GM12878 (cell line): ENCODE data around the gene ARHGEF17. TPM values are rescaled to one million over a fixed set of nuclear protein-coding genes. Genes with fewer than 3 reads are reported as not detected.

ENCODE experiments used
- ATAC-seq: fragments of 200-7000 bp; cut with Tn5 transposase; 3 replicates; pipeline ENCODE4 v1.9.1; 2020; ENCODE audit warnings: mild to moderate bottlenecking, moderate library complexity
- BruUV-seq: library from RNA; stranded (reverse); fragments of 400-500 nt; replicated peaks from 2 replicates; lab custom pipeline; 2021; lab: Mats Ljungman, UMichigan
- CTCF ChIA-PET: fragments of 300-600 bp; sonication (Branson Sonifier 250); formaldehyde crosslinking; extraction: SDS; loops from one replicate; lab custom pipeline; 2021; ENCODE audit warnings: inconsistent platforms; lab: Yijun Ruan, JAX
- POLR2A ChIA-PET: fragments of 350-600 bp; formaldehyde crosslinking; extraction: SDS; loops from one replicate; lab custom pipeline; 2021; ENCODE audit warnings: inconsistent platforms; lab: Charles Lee
- RAD21 ChIA-PET: fragments of 300-600 bp; sonication (Branson Sonifier 250); formaldehyde crosslinking; loops from one replicate; lab custom pipeline; 2023; ENCODE audit warnings: antibody characterized with exemption; ENCODE audit not compliant: unreplicated experiment; lab: Charles Lee
- SMC1A ChIA-PET: fragments of 300-600 bp; sonication (Branson Sonifier 250); formaldehyde crosslinking; loops from one replicate; lab custom pipeline; 2023; ENCODE audit not compliant: unreplicated experiment, uncharacterized antibody; lab: Charles Lee
- DNase-seq: peaks from one replicate; pipeline ENCODE4 v3.0.0-alpha.2; 2011; ENCODE audit warnings: low read depth, low spot score
- FAIRE-seq: peaks from 3 replicates; lab custom pipeline; 2011; peaks lifted over from hg19 to GRCh38; lab: Jason Lieb, UNC
- H2AFZ ChIP-seq: 2 replicates; pipeline ENCODE4 v1.6.0; 2011; ENCODE audit warnings: low read depth, low read length, control low read depth; ENCODE audit not compliant: control insufficient read depth
- H3K27ac ChIP-seq: 2 replicates; pipeline ENCODE4 v1.5.1; 2011; ENCODE audit warnings: control low read depth; ENCODE audit not compliant: control insufficient read depth, insufficient read depth
- H3K27me3 ChIP-seq, 2 experiments: replicated peaks in 1 of 2; 2 replicates each; pipeline versions ENCODE4 v1.6.0 to v1.6.1; 2011; ENCODE audit warnings: low read length in 1 of 2; ENCODE audit not compliant: control insufficient read depth in 2 of 2, insufficient read depth in 2 of 2
- H3K36me3 ChIP-seq, 2 experiments: 2 replicates each; pipeline ENCODE4 v1.5.1; 2011; ENCODE audit warnings: low read length in 1 of 2; ENCODE audit not compliant: control insufficient read depth in 2 of 2, insufficient read depth in 2 of 2
- H3K4me1 ChIP-seq: 2 replicates; pipeline ENCODE4 v1.6.1; 2011; ENCODE audit warnings: mild to moderate bottlenecking, low read length, moderate library complexity, mixed read lengths; ENCODE audit not compliant: control insufficient read depth, insufficient read depth
- H3K4me2 ChIP-seq: 2 replicates; pipeline ENCODE4 v1.6.0; 2011; ENCODE audit warnings: control low read depth; ENCODE audit not compliant: control insufficient read depth, insufficient read depth
- H3K4me3 ChIP-seq: fragments of 200-600 bp; sonication (generic); 2 replicates; pipeline ENCODE4 v1.5.1; 2016
- H3K79me2 ChIP-seq: 2 replicates; pipeline ENCODE4 v1.6.0; 2011; ENCODE audit warnings: low read length; ENCODE audit not compliant: control insufficient read depth, insufficient read depth
- H3K9ac ChIP-seq: 2 replicates; pipeline ENCODE4 v1.8.0; 2011; ENCODE audit warnings: low read length, control low read depth, mixed read lengths; ENCODE audit not compliant: control insufficient read depth, insufficient read depth
- H3K9me3 ChIP-seq: replicated peaks from 3 replicates; pipeline ENCODE4 v1.5.1; 2011; ENCODE audit warnings: mild to moderate bottlenecking, low read length; ENCODE audit not compliant: control insufficient read depth, insufficient read depth
- H4K20me1 ChIP-seq: 2 replicates; pipeline ENCODE4 v1.6.0; 2011; ENCODE audit not compliant: control insufficient read depth, insufficient read depth
- CHD2 ChIP-seq: IDR thresholded peaks from 2 replicates; pipeline ENCODE4 v1.6.1; 2011; ENCODE audit warnings: low read depth, low read length, improper control_type of control experiment, borderline replicate concordance
- DPF2 ChIP-seq: fragments of 450-650 bp; IDR thresholded peaks from 2 replicates; pipeline ENCODE4 v1.6.1; 2017; ENCODE audit warnings: mild to moderate bottlenecking
- EZH2 ChIP-seq: IDR thresholded peaks from 2 replicates; pipeline ENCODE4 v1.6.1; 2012; ENCODE audit warnings: low read depth, mild to moderate bottlenecking, control low read depth, inconsistent platforms, low read length, borderline replicate concordance; ENCODE audit not compliant: control insufficient read depth
- FOXM1 ChIP-seq: IDR thresholded peaks from 2 replicates; pipeline ENCODE4 v1.6.1; 2012; ENCODE audit warnings: low read depth, mild to moderate bottlenecking, inconsistent platforms, low read length, moderate library complexity
- GABPA ChIP-seq: IDR thresholded peaks from 2 replicates; pipeline ENCODE4 v1.6.1; 2014; ENCODE audit warnings: antibody characterized with exemption, low read depth, mild to moderate bottlenecking, inconsistent platforms
- IKZF2 ChIP-seq, 2 experiments: fragments of 450-650 bp; IDR thresholded peaks; 2 replicates each; pipeline ENCODE4 v1.6.1; 2017; ENCODE audit warnings: mild to moderate bottlenecking in 2 of 2, moderate library complexity in 2 of 2
- JUND ChIP-seq: IDR thresholded peaks from 2 replicates; pipeline ENCODE4 v1.6.1; 2012; ENCODE audit warnings: low read depth, mild to moderate bottlenecking, low read length, improper control_type of control experiment, moderate library complexity
- KAT2A ChIP-seq: conservative IDR thresholded peaks from 2 replicates; pipeline ENCODE4 v1.6.1; 2011; ENCODE audit warnings: low read depth, low read length; ENCODE audit not compliant: control insufficient read depth
- LARP7 ChIP-seq: fragments of 450-650 bp; IDR thresholded peaks from 2 replicates; pipeline ENCODE4 v1.6.1; 2017; ENCODE audit warnings: mild to moderate bottlenecking
- NR2C2 ChIP-seq: IDR thresholded peaks from 2 replicates; pipeline ENCODE4 v1.6.1; 2011; ENCODE audit warnings: borderline replicate concordance, low read depth; ENCODE audit not compliant: control insufficient read depth, insufficient read length
- RELB ChIP-seq: fragments of 450-650 bp; IDR thresholded peaks from 2 replicates; pipeline ENCODE4 v1.6.1; 2017; ENCODE audit warnings: low read depth, mild to moderate bottlenecking, moderate library complexity
- RUNX3 ChIP-seq: IDR thresholded peaks from 2 replicates; pipeline ENCODE4 v1.6.1; 2012; ENCODE audit warnings: low read length, inconsistent platforms
- SMAD5 ChIP-seq: IDR thresholded peaks from 2 replicates; pipeline ENCODE4 v1.6.1; 2016; ENCODE audit warnings: antibody characterized with exemption, low read depth
- SMC3 ChIP-seq: IDR thresholded peaks from 2 replicates; pipeline ENCODE4 v1.6.1; 2011; ENCODE audit warnings: low read length, improper control_type of control experiment, borderline replicate concordance
- SRF ChIP-seq, 2 experiments: IDR thresholded peaks; 2 replicates each; pipeline ENCODE4 v1.6.1; 2011; ENCODE audit warnings: low read depth in 2 of 2, low read length in 2 of 2, mild to moderate bottlenecking in 1 of 2, moderate library complexity in 1 of 2
- USF1 ChIP-seq: IDR thresholded peaks from 2 replicates; pipeline ENCODE4 v1.6.1; 2011; ENCODE audit warnings: borderline replicate concordance, low read depth, mild to moderate bottlenecking, moderate library complexity, mixed read lengths, low read length; ENCODE audit not compliant: insufficient read depth; ENCODE audit errors: extremely low read length
- ZBTB40 ChIP-seq: fragments of 450-650 bp; IDR thresholded peaks from 2 replicates; pipeline ENCODE4 v1.6.1; 2016; ENCODE audit warnings: mild to moderate bottlenecking, moderate library complexity, borderline replicate concordance
- WGBS: methylation state at CpG from one replicate; pipeline ENCODE4 v1.1.6; 2016; ENCODE audit warnings: low lambda C conversion rate; ENCODE audit not compliant: insufficient replicate concordance, insufficient coverage; ENCODE audit errors: missing lambda C conversion rate; 5-methylcytosine and 5-hydroxymethylcytosine counted together
- in situ Hi-C: fragments of 300-500 bp; cut with MboI; formaldehyde crosslinking; loops from 9 replicates; pipeline ENCODE4 v1.14.3; 2018; ENCODE audit warnings: mixed read lengths
- intact Hi-C: fragments of 100-400 bp; cut with micrococcal nuclease; formaldehyde crosslinking; loops from one replicate; pipeline ENCODE4 v1.14.2; 2022; ENCODE audit not compliant: unreplicated experiment
- polyA plus RNA-seq, 11 experiments: library from polyadenylated mRNA; depleted of rRNA in 4 of 11; unstranded in 6 of 11; stranded (reverse) in 5 of 11; fragments of >200 nt; fragmentation: Nextera tagmentation in 4 of 11; fragmentation: Illumina TruSeq in 1 of 11; extraction: Ambion mirVana in 4 of 11; extraction: Trizol in 1 of 11; gene quantifications; 1 replicate in 1 of 11; 2 replicates in 10 of 11; pipeline versions ENCODE4 v1.2.1 to v1.2.3, GENCODE V29; 2011 to 2016; ENCODE audit warnings: inconsistent platforms in 2 of 11, missing spikeins in 2 of 11, low read depth in 1 of 11
- total RNA-seq, 4 experiments: library from RNA; depleted of rRNA in 3 of 4; stranded (reverse); fragments of >200 nt in 3 of 4; fragmentation: Illumina TruSeq in 1 of 4; extraction: Trizol in 1 of 4; gene quantifications; 2 replicates each; pipeline versions ENCODE4 v1.2.1 to v1.2.3, GENCODE V29; 2013 to 2021

Gene ARHGEF17
- total and polyA plus RNA-seq, 10 of the 15 experiments (the other 5 are each of a cell fraction or from before 2014, with no cell fraction given), result 0.15 to 11.0 (median 1.7) TPM

GRCh38 chr11:73331138-73331916 lies 23.3 kb downstream of the ARHGEF17 start:
- no TSS peak for BruUV-seq
- in situ Hi-C loops (no loop called here), intact Hi-C loops (no loop called here)
- Histone ChIP-seq H3K27me3 (no peaks in the 10 kb centered on the region), H2AFZ (no peak overlapping the region), H3K9me3 (no peaks in the 10 kb centered on the region), H3K4me1 (peaks cover 37% of the 10 kb centered on the region), H4K20me1 (no peaks in the 10 kb centered on the region), H3K27ac (no peak overlapping the region), H3K4me2 (no peak overlapping the region), H3K9ac (no peak overlapping the region), H3K36me3 (no peaks in the 10 kb centered on the region), H3K4me3 (no peak overlapping the region), H3K79me2 (no peaks in the 10 kb centered on the region)
- RAD21 ChIA-PET, result interaction anchor here (1.3 kb wide), 1 partner anchor 24 kb away, joined by 6 read pairs; no protein-coding TSS in a partner anchor
- POLR2A ChIA-PET, result interaction anchor here (1.0 kb wide), 1 partner anchor 17 kb away, joined by 3 read pairs; no protein-coding TSS in a partner anchor
- 55% methylated on average over 4 of the region's 4 CpGs for WGBS
- ATAC-seq (no peak), FAIRE-seq (no peak), DNase-seq (no peak)
- CTCF ChIA-PET, result interaction anchor here (0.6 to 7.6 kb wide), 7 partner anchors 10 to 145 kb away, joined by 3 to 126 read pairs (median 6); partner anchors contain the start of gene ARHGEF17
- SMC1A ChIA-PET, result interaction anchor here (0.7 to 11.8 kb wide), 2 partner anchors 17 to 24 kb away, joined by 3 to 106 read pairs; partner anchors contain the start of gene ARHGEF17
- no peak for TF ChIP-seq ZBTB40
- TF ChIP-seq IKZF2 (IDR thresholded peaks at IDR 0.05), result no peak
- no peak for TF ChIP-seq SMC3
- TF ChIP-seq KAT2A, result no peak
- no peak for TF ChIP-seq DPF2
- TF ChIP-seq JUND, result no peak
- no peak for TF ChIP-seq RELB
- TF ChIP-seq CHD2, result no peak
- TF ChIP-seq NR2C2, result no peak
- no peak for TF ChIP-seq LARP7
- TF ChIP-seq FOXM1, result no peak
- TF ChIP-seq RUNX3, result no peak
- TF ChIP-seq USF1, result no peak
- no peak for TF ChIP-seq SRF (IDR thresholded peaks at IDR 0.05; ENCODE audit: low read depth in 2 of 2, low read length in 2 of 2)
- no peak for TF ChIP-seq EZH2
- no peak for TF ChIP-seq SMAD5
- no peak for TF ChIP-seq GABPA
